Measurements from ENCODE around the gene RGS9BP.
"Not testable (repeated sequence)": the region's sequence is repeated elsewhere in the genome, so short reads cannot be mapped to it uniquely, and the experiment has no call there.

RGS9BP gene

GRCh38 chr19:32702010-32702409 is 26.4 kb downstream of the RGS9BP start:
- H3K4me1 ChIP-seq (ENCODE audit: insufficient read depth, insufficient read length) = no peaks in the 10 kb centered on the region
- H3K36me3 ChIP-seq (ENCODE audit: insufficient read depth, insufficient read length, low read length) = peaks cover 12% of the 10 kb centered on the region
- DNase-seq (ENCODE audit: low read depth, low spot score) = no peak
- H3K9ac ChIP-seq (ENCODE audit: insufficient read length, low read depth) = no peak overlapping the region
- H3K9me3 ChIP-seq (ENCODE audit: insufficient read depth, low read length) = peaks cover 17% of the 10 kb centered on the region; the same call in 1 of the 2 replicates
- H3K4me3 ChIP-seq (ENCODE audit: insufficient read length, low read depth) = no peak overlapping the region
- H3K27me3 ChIP-seq (ENCODE audit: insufficient read depth, insufficient read length) = no peaks in the 10 kb centered on the region
- no peak for TF ChIP-seq SUZ12 (IDR thresholded peaks at IDR 0.05; ENCODE audit: extremely low read depth, insufficient read depth, insufficient read length)
- no peak for TF ChIP-seq ZNF274 (IDR thresholded peaks at IDR 0.05; ENCODE audit: low read depth, low read length)
- no peak for TF ChIP-seq YY1 (IDR thresholded peaks at IDR 0.05; ENCODE audit: insufficient read depth, insufficient read length)

DNA sequence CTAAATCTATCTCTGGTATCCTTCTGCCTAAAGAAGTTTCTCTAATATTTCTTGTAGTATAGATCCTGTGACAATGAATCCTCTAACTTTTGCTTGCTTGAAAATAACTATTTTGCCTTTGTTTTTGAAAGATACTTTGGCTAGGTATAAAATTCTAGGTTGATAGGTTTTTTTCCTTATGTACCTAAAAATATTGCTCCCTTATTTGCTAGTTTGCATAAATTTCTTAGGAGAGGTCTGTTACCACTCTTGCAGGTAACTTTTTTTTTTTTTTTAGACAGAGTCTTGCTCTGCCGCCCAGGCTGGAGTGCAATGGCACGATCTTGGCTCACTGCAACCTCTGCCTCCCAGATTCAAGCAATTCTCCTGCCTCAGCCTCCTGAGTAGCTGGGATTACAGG is 28.4 kb downstream of the RGS9BP start:
- not testable (repeated sequence) for H3K36me3 ChIP-seq (ENCODE audit: insufficient read depth, insufficient read length, low read length); H3K4me3 ChIP-seq (ENCODE audit: insufficient read length, low read depth); DNase-seq (ENCODE audit: low read depth, low spot score); H3K27me3 ChIP-seq (ENCODE audit: insufficient read depth, insufficient read length); H3K4me1 ChIP-seq (ENCODE audit: insufficient read depth, insufficient read length); H3K9ac ChIP-seq (ENCODE audit: insufficient read length, low read depth)
- peaks cover 17% of the 10 kb centered on the region; the same call in 1 of the 2 replicates for H3K9me3 ChIP-seq (ENCODE audit: insufficient read depth, low read length)

DNA sequence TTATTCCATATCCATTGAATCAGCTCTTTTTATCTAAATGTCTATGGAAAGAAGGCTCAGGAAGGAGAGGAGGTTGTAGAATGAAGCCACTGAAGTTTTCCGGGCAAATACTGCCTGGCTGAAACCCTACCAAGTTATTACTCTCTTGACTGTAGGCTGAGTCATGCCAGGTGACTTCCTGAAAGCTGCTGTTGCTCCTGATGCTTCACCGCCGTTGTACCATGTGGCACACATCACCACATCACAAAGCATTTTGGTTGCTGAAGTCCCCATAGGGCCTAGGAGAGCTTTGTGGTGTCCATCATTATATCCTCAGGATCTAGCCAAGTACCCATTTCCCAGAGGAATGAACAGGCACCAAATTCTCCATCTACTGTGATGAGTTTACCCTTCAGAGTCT is 32.8 kb downstream of the RGS9BP start:
- H3K9me3 ChIP-seq (ENCODE audit: insufficient read depth, low read length) = peaks cover 8% of the 10 kb centered on the region; the same call in 1 of the 2 replicates
- peaks cover 21% of the 10 kb centered on the region for H3K36me3 ChIP-seq (ENCODE audit: insufficient read depth, insufficient read length, low read length)
- no peaks in the 10 kb centered on the region for H3K4me1 ChIP-seq (ENCODE audit: insufficient read depth, insufficient read length)
- H3K4me3 ChIP-seq (ENCODE audit: insufficient read length, low read depth) = no peak overlapping the region
- H3K27me3 ChIP-seq (ENCODE audit: insufficient read depth, insufficient read length) = no peaks in the 10 kb centered on the region
- TF ChIP-seq YY1 (IDR thresholded peaks at IDR 0.05; ENCODE audit: insufficient read depth, insufficient read length) (no peak), SUZ12 (IDR thresholded peaks at IDR 0.05; ENCODE audit: extremely low read depth, insufficient read depth, insufficient read length) (no peak), ZNF274 (IDR thresholded peaks at IDR 0.05; ENCODE audit: low read depth, low read length) (no peak)
- DNase-seq (ENCODE audit: low read depth, low spot score) = no peak
- no peak overlapping the region for H3K9ac ChIP-seq (ENCODE audit: insufficient read length, low read depth)

DNA sequence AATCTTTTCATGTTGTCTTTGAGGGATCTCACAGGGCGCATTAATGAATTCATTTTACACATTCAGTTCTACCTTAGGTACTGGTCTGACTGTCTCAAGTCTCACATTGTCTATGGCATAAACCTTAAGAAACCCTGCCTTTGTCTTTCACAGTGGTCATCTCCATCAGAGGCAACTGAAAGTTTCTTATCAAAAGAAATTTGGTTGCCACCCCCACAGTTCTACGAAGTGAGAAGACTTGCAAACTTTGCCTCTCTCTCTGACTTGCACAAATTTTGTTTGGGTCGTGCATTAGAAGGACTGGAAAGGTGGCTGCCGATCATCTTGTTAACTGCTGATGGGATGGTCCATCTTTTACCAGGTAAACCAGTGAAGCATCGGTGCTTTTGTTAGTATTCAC is 33.4 kb downstream of the RGS9BP start:
- Histone ChIP-seq H3K36me3 (ENCODE audit: insufficient read depth, insufficient read length, low read length) (peaks cover 25% of the 10 kb centered on the region), H3K27me3 (ENCODE audit: insufficient read depth, insufficient read length) (no peaks in the 10 kb centered on the region), H3K4me3 (ENCODE audit: insufficient read length, low read depth) (no peak overlapping the region), H3K9ac (ENCODE audit: insufficient read length, low read depth) (no peak overlapping the region), H3K4me1 (ENCODE audit: insufficient read depth, insufficient read length) (no peaks in the 10 kb centered on the region), H3K9me3 (ENCODE audit: insufficient read depth, low read length) (0 out of 2 replicates have a peak, but pooled peaks cover 4% of the 10 kb centered on the region)
- TF ChIP-seq YY1 (IDR thresholded peaks at IDR 0.05; ENCODE audit: insufficient read depth, insufficient read length) (no peak), ZNF274 (IDR thresholded peaks at IDR 0.05; ENCODE audit: low read depth, low read length) (no peak), SUZ12 (IDR thresholded peaks at IDR 0.05; ENCODE audit: extremely low read depth, insufficient read depth, insufficient read length) (no peak)
- DNase-seq (ENCODE audit: low read depth, low spot score) = no peak

- DNase-seq (ENCODE audit: low read depth, low spot score) = no peak
- no peaks in the 10 kb centered on the region for H3K4me1 ChIP-seq (ENCODE audit: insufficient read depth, insufficient read length)
- peaks cover 25% of the 10 kb centered on the region for H3K36me3 ChIP-seq (ENCODE audit: insufficient read depth, insufficient read length, low read length)
- no peaks in the 10 kb centered on the region for H3K9me3 ChIP-seq (ENCODE audit: insufficient read depth, low read length)
- H3K9ac ChIP-seq (ENCODE audit: insufficient read length, low read depth) = no peak overlapping the region
- no peak overlapping the region for H3K4me3 ChIP-seq (ENCODE audit: insufficient read length, low read depth)
- TF ChIP-seq SUZ12 (IDR thresholded peaks at IDR 0.05; ENCODE audit: extremely low read depth, insufficient read depth, insufficient read length) (no peak), YY1 (IDR thresholded peaks at IDR 0.05; ENCODE audit: insufficient read depth, insufficient read length) (no peak), ZNF274 (IDR thresholded peaks at IDR 0.05; ENCODE audit: low read depth, low read length) (no peak)
- H3K27me3 ChIP-seq (ENCODE audit: insufficient read depth, insufficient read length) = no peaks in the 10 kb centered on the region
Measured at GRCh38 chr19:32711747-32712146, 36.1 kb downstream of the RGS9BP start.

- not testable (repeated sequence) for H3K9me3 ChIP-seq (ENCODE audit: insufficient read depth, low read length); DNase-seq (ENCODE audit: low read depth, low spot score); H3K27me3 ChIP-seq (ENCODE audit: insufficient read depth, insufficient read length); H3K4me1 ChIP-seq (ENCODE audit: insufficient read depth, insufficient read length); H3K4me3 ChIP-seq (ENCODE audit: insufficient read length, low read depth); H3K9ac ChIP-seq (ENCODE audit: insufficient read length, low read depth)
- H3K36me3 ChIP-seq (ENCODE audit: insufficient read depth, insufficient read length, low read length) = peaks cover 15% of the 10 kb centered on the region
Measured at GRCh38 chr19:32716203-32716602, 40.6 kb downstream of the RGS9BP start.

- Histone ChIP-seq H3K9ac (ENCODE audit: insufficient read length, low read depth) (no peak overlapping the region), H3K4me1 (ENCODE audit: insufficient read depth, insufficient read length) (no peaks in the 10 kb centered on the region)
Measured at GRCh38 chr19:32717496-32717895, 41.8 kb downstream of the RGS9BP start.

DNA sequence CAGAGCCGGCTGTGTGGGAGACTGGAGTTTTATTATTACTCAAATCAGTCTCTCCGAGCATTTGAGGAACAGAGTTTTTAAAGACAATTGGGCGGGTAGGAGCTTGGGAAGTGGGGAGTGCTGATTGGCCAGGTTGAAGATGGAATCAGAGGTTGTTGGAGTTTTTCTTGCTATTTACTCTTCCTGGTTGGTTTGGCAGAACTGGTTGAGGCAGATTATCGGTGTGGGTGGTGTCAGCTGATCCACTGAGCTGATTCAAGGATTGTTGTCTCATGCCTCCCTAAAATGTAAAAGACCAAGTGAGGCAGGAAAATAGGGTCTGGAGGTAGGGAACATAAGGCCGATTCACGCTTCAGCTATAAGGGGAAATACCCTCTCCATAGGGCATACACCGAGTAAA is 42.6 kb downstream of the RGS9BP start:
- no peaks in the 10 kb centered on the region for H3K27me3 ChIP-seq (ENCODE audit: insufficient read depth, insufficient read length)
- no peaks in the 10 kb centered on the region for H3K9me3 ChIP-seq (ENCODE audit: insufficient read depth, low read length)
- no peaks in the 10 kb centered on the region for H3K4me1 ChIP-seq (ENCODE audit: insufficient read depth, insufficient read length)
- DNase-seq (ENCODE audit: low read depth, low spot score) = no peak
- no peak overlapping the region for H3K4me3 ChIP-seq (ENCODE audit: insufficient read length, low read depth)
- TF ChIP-seq SUZ12 (IDR thresholded peaks at IDR 0.05; ENCODE audit: extremely low read depth, insufficient read depth, insufficient read length) = no peak
- TF ChIP-seq YY1 (IDR thresholded peaks at IDR 0.05; ENCODE audit: insufficient read depth, insufficient read length) = no peak
- TF ChIP-seq ZNF274 (IDR thresholded peaks at IDR 0.05; ENCODE audit: low read depth, low read length) = no peak
- H3K9ac ChIP-seq (ENCODE audit: insufficient read length, low read depth) = no peak overlapping the region
- peaks cover 20% of the 10 kb centered on the region for H3K36me3 ChIP-seq (ENCODE audit: insufficient read depth, insufficient read length, low read length)

More at GRCh38 chr19:32717496-32717895, 41.8 kb downstream of the RGS9BP start:
- no peaks in the 10 kb centered on the region for H3K27me3 ChIP-seq (ENCODE audit: insufficient read depth, insufficient read length)
- peaks cover 14% of the 10 kb centered on the region for H3K36me3 ChIP-seq (ENCODE audit: insufficient read depth, insufficient read length, low read length)
- H3K9me3 ChIP-seq (ENCODE audit: insufficient read depth, low read length) = no peaks in the 10 kb centered on the region
- TF ChIP-seq SUZ12 (IDR thresholded peaks at IDR 0.05; ENCODE audit: extremely low read depth, insufficient read depth, insufficient read length) (no peak), YY1 (IDR thresholded peaks at IDR 0.05; ENCODE audit: insufficient read depth, insufficient read length) (no peak), ZNF274 (IDR thresholded peaks at IDR 0.05; ENCODE audit: low read depth, low read length) (no peak)
- DNase-seq (ENCODE audit: low read depth, low spot score) = no peak
- H3K4me3 ChIP-seq (ENCODE audit: insufficient read length, low read depth) = no peak overlapping the region
